AG09309 (cell line): ENCODE data around the gene RERE.

Experiments used
- DNase-seq: peaks from one replicate; pipeline ENCODE4 v3.0.0-alpha.2; 2010; ENCODE audit warnings: low read depth
- H3K4me3 ChIP-seq: 2 replicates; pipeline ENCODE4 v1.5.1; 2011; ENCODE audit warnings: mild to moderate bottlenecking, low read depth, low read length, moderate library complexity; ENCODE audit not compliant: control insufficient read depth
- TF ChIP-seq, protein P1 (sequence below): IDR thresholded peaks from 2 replicates; pipeline ENCODE4 v1.5.1; 2011; ENCODE audit warnings: mild to moderate bottlenecking, low read depth, low read length, inconsistent platforms; ENCODE audit not compliant: insufficient read depth, control insufficient read depth; ENCODE audit errors: missing control alignments

RERE gene

DNA sequence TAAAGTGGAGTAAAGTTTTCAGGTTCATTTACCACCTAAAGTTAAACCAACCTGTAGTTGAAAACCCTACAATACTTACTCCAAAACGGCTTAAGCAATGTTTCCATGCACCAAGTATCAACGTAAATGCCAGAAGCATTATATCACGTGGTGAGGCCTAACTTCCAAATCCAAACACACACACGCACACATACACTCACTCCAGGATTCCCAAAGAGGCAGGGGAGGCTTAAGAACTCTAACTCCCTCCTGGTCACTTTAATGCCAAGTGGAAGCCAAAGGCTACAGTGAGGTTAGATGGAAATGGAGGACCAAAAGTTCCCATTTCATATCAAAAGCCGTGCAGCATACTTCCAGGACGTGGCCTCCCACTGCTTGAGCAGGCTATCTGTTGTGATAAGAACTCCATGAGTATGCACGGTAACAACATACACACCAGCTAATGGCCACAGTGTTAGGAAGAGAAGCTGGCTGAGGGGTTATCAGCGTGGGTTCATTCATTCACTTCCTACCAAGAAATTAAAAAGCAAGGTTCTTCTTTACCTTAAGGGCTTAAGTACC, 275.4 kb downstream of the RERE start:
- TF ChIP-seq, protein P1, sequence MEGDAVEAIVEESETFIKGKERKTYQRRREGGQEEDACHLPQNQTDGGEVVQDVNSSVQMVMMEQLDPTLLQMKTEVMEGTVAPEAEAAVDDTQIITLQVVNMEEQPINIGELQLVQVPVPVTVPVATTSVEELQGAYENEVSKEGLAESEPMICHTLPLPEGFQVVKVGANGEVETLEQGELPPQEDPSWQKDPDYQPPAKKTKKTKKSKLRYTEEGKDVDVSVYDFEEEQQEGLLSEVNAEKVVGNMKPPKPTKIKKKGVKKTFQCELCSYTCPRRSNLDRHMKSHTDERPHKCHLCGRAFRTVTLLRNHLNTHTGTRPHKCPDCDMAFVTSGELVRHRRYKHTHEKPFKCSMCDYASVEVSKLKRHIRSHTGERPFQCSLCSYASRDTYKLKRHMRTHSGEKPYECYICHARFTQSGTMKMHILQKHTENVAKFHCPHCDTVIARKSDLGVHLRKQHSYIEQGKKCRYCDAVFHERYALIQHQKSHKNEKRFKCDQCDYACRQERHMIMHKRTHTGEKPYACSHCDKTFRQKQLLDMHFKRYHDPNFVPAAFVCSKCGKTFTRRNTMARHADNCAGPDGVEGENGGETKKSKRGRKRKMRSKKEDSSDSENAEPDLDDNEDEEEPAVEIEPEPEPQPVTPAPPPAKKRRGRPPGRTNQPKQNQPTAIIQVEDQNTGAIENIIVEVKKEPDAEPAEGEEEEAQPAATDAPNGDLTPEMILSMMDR = no peak
- H3K4me3 ChIP-seq = no peak overlapping the region
- no peak for DNase-seq

DNA sequence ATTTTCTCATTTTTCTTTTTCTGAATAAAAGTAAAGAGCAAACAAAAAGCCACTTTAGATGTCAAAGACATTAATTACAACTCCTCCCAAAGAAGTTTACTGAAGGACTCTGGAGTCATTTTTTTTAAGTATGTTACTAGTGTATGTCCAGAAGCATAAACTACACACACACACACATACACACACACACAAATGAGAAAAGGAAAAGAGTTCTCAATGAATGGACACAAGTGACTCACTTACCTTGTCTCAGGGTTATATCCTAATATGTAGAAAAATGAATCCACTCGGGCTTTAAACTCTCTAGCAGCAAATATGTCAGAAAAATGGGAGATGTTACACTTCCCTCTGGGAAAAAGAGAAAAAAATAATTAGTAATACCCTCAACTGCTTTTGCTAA, 276.5 kb downstream of the RERE start:
- DNase-seq = no peak
- no peak overlapping the region for H3K4me3 ChIP-seq
- TF ChIP-seq, protein P1 = no peak

DNA sequence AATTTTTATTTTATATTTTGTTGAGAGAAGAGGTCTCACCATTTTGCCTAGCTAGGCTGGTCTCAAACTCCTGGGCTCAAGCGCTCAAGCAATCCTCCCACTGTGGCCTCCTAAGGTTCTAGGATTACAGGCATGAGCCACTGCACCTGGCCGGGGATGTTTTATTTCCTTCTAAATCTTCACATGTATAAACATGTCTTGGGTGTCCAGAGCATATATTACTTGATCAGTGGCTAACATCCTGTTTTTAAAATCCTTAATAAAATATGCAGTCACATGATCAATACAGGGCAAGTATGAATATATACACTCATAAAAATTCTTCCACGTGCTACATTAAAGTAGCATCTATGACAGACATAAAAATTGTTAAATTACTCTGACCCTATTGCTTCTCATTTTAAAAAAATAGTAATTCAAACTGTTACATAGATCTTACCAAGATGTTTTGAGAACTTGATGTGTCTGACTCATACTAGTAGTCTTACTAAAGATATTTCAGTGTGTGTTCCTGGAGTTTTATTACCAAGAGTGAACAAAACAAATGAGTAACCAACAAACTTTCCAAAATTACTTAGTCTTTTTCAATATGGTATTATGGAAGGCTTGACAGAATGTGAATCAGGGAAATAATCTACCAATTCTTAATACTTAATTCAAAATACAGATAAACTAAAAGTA, 277.0 kb downstream of the RERE start:
- H3K4me3 ChIP-seq = no peak overlapping the region
- DNase-seq = peak; percentile 62
- TF ChIP-seq, protein P1 = no peak

DNA sequence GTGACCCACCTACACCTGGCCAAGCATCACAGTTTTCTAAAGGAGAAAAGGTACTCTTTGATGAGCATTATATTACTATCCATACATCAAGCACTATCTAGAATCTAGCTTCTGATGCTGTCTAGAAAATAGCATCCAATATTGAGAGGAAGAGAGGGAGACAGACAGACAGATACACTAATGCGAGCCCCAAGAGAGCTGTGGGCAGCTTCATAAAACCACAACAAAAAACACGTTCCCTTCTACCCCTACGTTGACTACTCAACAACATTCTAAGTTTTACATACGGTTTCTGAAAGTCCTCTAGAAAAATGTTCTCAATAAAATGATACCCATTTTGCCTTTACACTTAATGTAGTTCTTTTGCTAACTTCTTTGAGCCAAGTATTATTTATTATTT, 277.8 kb downstream of the RERE start:
- no peak for DNase-seq
- TF ChIP-seq, protein P1 = no peak

DNA sequence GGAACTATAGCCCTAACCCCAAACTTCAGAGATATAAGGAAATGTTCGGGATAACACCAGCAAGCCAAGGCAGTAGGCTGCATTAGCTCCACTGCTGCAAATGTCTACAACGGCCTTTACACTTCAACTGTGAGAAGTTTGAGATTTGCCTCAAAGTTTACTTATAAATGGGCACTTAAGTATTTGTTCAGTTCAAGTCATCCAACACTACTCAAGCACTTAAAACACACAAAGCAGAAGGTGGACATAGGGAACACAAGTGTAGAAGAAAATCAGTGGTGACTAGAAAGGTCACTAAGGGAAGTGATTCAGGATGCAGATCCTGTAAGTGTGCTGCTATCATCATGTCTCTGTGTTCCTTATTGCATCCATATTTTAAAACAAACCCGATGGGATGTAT, 278.9 kb downstream of the RERE start:
- TF ChIP-seq, protein P1 = no peak
- H3K4me3 ChIP-seq = no peak overlapping the region
- DNase-seq = no peak

More for the DNA sequence above, 277.8 kb downstream of the RERE start:
- no peak overlapping the region for H3K4me3 ChIP-seq

DNA sequence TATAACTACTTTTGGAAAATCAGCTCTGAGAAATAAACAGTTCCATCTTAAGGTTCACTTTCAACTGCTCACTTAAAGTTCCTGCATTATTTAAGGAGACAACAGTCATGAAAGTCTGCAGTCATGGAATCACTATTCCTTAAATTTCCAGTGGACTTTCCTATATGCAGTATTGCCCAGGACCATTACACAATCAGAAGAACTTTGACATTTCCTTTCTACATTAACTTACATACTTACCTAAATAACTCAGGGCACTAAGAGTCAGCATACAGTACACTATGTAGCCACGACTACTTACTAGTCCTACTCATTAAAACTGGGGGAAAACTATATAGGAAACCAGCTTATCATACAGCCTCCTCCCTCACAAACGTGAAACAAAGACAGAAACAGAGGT, 279.4 kb downstream of the RERE start:
- DNase-seq = no peak
- TF ChIP-seq, protein P1 = no peak
- no peak overlapping the region for H3K4me3 ChIP-seq

DNA sequence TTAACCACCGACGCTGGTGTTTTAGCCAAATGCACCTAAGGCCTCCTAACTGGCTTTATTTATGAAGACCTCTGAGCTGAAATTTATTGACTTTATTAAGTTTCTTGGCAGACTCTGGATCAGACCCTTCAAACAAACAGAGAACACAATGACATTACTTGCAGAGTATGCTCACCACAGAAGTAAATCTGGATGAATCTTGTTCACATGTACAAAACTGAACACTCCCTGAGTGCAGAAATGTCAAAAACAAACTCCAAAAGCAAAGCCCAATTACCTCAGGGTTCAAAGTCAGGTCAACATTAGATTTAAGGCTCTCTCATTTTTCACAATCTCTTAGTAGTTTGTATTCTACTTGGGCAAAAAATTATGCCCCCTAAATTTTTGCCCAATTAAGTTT, 280.9 kb downstream of the RERE start:
- TF ChIP-seq, protein P1 = no peak
- H3K4me3 ChIP-seq = no peak overlapping the region
- DNase-seq = no peak
